Activated T-helper 1 cell treated with anti-CD3 and anti-CD28 coated beads, Interleukin-2, amount 50 U/mL, for 16 hours (primary cell): ENCODE results near the gene CDH24.

ENCODE experiments used
- DNase-seq, 2 donors: peaks; one replicate each; pipeline ENCODE4 v3.0.0-alpha.2; 2020; ENCODE audit warnings: low read depth in 1 of 2, low spot score in 1 of 2

The CDH24 gene

GRCh38 chr14:23045419-23046357, 11.6 kb downstream of the CDH24 start:
- DNase-seq: no peak

- DNase-seq: no peak
Observed at GRCh38 chr14:23044840-23045239, 12.5 kb downstream of the CDH24 start.

GRCh38 chr14:23043754-23044153, 13.6 kb downstream of the CDH24 start:
- DNase-seq: no peak

DNA sequence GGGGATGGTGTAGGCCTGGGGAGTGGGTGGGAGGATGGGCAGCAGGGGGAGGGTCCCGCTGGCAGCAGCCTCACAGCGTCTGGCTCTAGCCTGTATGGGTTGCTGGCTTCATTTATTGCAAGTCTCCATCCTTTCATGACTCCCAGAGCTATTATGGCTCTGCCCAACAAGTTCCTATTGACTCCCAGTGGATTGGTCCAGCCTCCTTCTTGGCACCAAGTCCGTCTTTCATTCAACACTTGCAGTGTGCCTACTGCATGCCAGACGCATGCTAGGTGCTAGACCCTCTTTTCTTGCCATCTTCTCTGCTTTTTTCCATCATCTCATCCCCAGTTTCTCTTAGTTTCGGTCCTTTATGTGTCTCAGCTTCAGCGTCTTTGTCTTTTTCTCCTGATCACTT, 14.2 kb downstream of the CDH24 start:
- DNase-seq: no peak

DNA sequence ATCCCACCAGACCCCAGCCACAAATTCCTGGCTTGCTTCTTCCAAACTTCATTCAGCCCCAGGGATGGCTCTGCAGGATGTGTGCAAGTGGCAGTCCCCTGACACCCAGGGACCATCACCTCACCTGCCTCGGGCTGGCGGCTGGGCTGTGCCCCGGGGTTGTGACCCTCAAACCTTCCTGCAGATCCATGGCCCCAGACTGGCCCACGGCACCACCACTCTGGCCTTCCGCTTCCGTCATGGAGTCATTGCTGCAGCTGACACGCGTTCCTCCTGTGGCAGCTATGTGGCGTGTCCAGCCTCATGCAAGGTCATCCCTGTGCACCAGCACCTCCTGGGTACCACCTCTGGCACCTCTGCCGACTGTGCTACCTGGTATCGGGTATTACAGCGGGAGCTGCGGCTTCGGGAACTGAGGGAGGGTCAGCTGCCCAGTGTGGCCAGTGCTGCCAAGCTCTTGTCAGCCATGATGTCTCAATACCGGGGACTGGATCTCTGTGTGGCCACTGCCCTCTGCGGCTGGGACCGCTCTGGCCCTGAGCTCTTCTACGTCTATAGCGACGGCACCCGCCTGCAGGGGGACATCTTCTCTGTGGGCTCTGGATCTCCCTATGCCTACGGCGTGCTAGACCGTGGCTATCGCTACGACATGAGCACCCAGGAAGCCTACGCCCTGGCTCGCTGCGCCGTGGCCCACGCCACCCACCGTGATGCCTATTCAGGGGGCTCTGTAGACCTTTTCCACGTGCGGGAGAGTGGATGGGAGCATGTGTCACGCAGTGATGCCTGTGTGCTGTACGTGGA, 15.0 kb downstream of the CDH24 start, which contains the start of gene PSMB11:
TSS of gene PSMB11 (plus strand) at position 51 of the 804 bp plus-strand sequence. CDS start at position 65, 14 bp downstream.
- no peak for DNase-seq

DNA sequence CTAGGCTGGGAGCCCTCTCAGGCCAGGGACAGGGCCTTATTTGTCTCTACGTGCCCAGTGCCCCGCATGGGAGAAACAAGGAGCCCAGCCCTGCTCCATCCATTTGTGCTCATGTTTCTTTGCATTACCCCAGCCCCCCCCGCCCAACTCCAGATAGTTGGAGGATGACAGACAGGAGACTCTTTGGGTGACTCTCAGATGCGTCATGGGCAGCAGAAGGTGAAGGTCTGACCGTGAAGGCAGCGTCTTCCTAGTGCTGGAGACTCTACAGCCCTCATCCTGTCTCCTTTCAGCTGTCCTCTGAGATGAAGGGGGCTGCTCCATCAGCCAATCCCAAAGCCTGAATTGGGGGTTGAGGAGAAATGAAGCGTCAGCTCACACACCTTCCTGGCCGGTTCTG, 15.6 kb downstream of the CDH24 start:
- no peak for DNase-seq

GRCh38 chr14:23040100-23040499, 17.2 kb downstream of the CDH24 start:
- no peak for DNase-seq

- no peak for DNase-seq
Observed at GRCh38 chr14:23035303-23036144, 21.8 kb downstream of the CDH24 start.

GRCh38 chr14:23034498-23035302, 22.6 kb downstream of the CDH24 start, which contains the start of gene PSMB5:
TSS of gene PSMB5 (minus strand) at chr14:23034900. CDS start at chr14:23034881, 19 bp downstream.
- peak; percentile 65 to 77 for DNase-seq

DNA sequence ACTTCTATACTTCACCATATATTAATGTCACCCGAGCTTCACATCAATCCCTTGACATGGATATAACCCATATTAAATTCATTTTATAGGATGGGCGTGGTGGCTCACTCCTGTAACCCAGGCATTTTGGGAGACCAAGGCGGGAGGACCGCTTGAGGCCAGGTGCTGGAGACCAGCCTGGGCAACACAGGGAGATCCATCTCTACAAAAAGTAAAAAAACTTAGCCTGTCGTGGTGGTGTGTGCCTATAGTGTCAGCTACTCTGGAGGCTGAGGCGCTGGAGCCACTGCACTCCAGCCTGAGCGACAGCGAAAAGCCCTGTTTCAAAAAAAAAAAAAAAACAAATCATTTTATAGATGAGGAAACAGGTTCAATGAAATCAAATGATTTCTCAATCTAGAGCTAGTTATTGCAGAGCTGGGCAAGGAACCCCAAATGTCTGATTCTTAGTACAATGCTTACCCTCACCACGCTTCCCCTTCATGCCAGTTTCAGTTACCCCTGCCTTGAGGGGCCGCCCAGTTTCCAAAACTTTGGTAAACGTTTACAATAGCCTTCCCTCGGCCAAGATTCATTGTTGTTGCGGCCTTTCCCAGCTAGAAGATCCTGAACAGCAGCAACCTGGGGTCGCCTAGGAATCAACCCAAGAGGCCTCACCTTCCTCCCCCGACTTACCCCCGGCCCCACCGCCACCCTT, 23.4 kb downstream of the CDH24 start:
- no peak for DNase-seq

DNA sequence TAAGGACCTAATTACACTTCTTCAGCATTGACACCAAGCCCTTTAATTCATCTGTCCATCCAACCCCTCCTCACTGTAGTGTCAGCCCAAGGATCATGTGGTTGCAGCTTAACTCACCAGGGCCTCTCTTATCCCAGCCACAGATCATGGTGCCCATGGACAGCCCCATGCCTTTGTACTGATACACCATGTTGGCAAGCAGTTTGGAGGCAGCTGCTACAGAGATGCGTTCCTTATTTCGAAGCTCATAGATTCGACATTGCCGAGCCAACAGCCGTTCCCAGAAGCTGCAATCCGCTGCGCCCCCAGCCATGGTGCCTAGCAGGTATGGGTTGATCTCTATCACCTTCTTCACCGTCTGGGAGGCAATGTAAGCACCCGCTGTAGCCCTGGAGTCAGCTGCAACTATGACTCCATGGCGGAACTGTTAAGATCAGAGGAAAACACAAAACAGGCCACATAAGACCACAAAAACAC, 24.0 kb downstream of the CDH24 start:
- no peak for DNase-seq

GRCh38 chr14:23030936-23031335, 26.4 kb downstream of the CDH24 start:
- DNase-seq: no peak

DNA sequence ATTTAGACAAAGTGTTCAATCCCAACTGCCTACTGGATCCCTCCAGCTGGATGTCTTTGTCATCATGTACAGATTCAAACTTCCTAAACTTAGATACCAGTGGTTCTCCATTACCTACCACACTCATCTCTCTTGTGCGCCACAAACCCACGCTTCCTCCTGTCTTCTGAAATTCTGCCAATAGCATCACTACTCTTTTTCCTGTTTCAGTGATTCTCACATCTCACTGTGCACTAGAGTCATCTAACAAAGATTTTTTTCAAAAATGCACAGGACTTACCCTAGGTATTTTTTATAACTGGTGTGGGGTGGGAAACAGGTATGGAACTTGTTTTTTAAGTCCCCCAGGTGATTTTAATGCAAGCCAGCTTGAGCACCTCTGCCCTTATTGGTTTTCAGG, 28.5 kb downstream of the CDH24 start:
- no peak for DNase-seq

GRCh38 chr14:23025151-23025814, 32.0 kb downstream of the CDH24 start:
- DNase-seq: no peak

DNA sequence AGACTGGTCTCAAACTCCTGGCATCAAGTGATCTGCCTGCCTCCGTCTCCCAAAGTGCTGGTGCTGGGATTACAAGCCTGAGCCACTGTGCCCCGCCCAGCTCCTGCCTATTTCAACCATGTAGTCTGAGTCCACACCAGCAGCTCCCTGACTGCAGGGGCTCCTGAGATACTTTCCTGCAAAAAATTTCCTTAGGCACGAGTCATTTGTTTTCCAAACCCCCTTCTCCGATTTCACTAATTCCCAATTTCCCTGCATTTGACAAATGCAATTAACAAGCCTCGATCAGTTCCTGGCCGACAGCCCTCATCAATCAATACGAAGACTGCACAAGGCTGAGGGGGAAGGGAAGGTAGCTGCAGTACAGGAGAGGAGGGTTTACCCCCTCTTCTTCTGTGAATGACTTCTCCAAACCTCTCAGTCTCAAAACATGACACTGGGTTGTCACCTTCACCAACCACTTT, 32.7 kb downstream of the CDH24 start:
- no peak for DNase-seq

GRCh38 chr14:23023795-23024152, 33.5 kb downstream of the CDH24 start:
- no peak for DNase-seq

DNA sequence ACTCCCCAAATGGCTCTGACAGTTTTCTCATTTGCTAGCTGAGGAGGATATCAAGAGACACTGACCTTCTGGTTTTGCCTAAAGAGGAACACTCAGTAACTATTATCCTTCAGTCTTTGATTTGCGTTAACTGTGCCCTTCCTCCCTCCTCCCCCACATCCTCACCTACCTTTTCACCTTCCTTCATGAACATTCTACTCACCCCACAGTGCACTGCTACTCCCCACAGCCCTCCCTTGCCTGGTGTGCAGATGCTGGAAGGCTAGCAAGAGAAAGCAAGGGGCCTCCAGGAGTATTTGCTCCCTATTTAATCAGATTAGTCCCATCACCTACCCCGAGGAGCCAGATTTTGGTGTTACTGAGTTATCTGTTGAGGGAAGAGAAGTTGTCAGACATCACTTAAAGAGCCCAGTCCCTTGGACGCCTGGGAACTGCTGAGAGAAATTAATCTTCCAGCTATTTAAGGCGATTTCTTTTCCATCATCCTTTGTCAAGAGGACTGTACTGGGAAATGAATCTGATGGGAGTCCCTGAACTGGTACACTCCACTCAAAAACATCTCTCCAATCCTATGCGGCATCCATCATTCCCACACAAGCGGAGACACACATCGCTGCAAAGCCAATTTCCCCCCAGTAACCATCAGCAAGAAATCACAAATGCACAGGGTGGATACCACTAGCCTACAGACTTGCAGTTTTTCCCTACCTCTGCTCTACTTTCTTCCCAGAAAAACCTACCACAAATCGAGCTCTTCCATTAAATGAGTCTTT, 34.1 kb downstream of the CDH24 start:
- DNase-seq: no peak

DNA sequence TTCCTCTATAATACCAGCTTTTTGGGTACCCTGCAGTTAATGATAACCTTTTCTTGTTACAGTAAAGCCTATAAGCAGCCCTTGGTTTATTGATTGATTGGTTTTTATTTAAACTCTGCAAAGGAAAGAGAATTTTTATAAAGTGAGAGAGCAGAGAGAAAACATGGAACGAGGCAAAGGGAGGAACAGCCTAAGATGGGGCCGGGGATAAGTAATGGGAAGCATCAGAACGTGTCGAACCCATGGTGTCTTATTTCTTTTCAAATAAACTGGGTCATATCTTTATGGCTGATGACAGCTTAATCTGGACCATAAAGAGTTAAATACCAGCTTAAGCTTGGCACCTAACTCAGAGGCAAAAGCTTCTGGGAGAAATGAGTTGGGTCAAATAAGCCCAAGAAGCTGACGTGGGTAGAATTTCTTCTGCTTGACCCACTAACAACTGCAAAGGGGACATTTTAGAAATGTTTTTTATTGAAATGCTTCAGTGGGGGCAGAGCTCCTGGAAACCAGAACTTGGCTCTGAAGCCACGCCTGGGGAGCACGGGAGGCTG, 35.4 kb downstream of the CDH24 start:
- DNase-seq: no peak
